Measurements from ENCODE around the gene SCAF4.

The SCAF4 gene

DNA sequence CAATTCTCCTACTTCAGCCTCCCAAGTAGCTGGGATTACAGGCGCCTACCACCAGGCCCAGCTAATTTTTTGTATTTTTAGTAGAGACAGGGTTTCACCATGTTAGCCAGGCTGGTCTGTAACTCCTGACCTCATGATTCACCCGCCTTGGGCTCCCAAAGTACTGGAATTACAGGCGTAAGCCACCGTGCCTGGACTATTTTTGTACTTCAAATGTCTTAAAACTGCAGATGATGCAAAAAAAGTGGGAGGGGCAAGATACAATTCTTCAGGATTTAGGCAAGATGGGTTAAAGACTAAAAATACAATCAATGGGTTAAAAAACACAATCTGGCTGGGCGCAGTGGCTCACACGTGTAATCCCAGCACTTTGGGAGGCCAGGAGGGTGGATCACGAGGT is 4.7 kb downstream of the SCAF4 start:
- in situ Hi-C loops (cut with MboI; ENCODE audit: low sequenced_read_pairs, unreplicated experiment): no loop called here
- TF ChIP-seq, protein P1, sequence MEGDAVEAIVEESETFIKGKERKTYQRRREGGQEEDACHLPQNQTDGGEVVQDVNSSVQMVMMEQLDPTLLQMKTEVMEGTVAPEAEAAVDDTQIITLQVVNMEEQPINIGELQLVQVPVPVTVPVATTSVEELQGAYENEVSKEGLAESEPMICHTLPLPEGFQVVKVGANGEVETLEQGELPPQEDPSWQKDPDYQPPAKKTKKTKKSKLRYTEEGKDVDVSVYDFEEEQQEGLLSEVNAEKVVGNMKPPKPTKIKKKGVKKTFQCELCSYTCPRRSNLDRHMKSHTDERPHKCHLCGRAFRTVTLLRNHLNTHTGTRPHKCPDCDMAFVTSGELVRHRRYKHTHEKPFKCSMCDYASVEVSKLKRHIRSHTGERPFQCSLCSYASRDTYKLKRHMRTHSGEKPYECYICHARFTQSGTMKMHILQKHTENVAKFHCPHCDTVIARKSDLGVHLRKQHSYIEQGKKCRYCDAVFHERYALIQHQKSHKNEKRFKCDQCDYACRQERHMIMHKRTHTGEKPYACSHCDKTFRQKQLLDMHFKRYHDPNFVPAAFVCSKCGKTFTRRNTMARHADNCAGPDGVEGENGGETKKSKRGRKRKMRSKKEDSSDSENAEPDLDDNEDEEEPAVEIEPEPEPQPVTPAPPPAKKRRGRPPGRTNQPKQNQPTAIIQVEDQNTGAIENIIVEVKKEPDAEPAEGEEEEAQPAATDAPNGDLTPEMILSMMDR (IDR thresholded peaks at IDR 0.05; ENCODE audit: borderline replicate concordance, control extremely low read depth, extremely low read depth, insufficient read depth, missing control alignments): no peak
- no peak for DNase-seq (ENCODE audit: low spot score)

DNA sequence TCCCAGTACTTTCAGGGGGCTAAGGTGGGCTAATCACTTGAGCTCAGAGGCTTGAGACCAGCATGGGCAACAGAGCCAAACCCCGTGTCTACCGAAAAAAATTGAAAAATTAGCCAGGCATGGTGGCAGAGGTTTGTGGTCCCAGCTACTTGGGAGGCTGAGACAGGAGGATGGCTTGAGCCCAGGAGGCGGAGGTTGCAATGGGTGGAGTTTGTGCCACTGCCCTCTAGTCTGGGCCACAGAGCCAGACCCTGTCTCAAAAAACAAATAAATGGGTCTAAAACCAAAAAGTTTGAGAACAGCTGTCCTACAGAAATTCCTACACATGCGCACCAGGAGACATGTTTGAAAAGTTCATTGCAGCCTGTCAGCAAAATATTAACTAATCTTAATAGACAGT is 5.5 kb downstream of the SCAF4 start:
- DNase-seq (ENCODE audit: low spot score): no peak
- in situ Hi-C loops (cut with MboI; ENCODE audit: low sequenced_read_pairs, unreplicated experiment): no loop called here
- TF ChIP-seq, protein P1 (IDR thresholded peaks at IDR 0.05; ENCODE audit: borderline replicate concordance, control extremely low read depth, extremely low read depth, insufficient read depth, missing control alignments): no peak

DNA sequence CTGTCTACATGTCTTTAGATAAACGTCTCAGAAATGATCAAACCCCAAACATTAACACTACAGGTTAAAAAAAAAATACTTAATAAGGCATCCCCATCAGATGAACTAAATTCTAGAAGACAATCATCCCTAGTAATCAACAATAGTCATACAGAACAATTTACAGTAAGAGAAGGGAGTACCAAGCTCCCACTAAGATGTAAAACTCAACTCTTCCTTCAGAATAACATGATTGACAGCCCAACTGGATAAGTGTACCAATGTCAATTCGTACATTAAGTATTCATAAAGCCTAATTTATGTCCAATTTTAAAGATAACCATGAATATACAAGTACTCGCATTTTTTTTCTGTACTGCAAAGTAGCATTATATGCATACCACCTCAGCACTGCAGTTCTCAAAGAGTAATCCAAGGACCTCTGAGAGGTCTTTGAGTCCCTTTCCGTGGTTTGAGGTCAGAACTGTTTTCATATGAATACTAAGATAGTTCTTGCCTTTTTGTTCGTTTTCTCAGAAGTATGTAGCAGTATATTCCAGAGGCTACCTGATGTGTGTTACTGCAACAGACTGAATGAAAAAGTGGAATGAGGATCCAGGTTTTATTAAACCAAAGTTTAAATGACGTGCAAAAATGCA is 6.6 kb downstream of the SCAF4 start:
- TF ChIP-seq, protein P1 (IDR thresholded peaks at IDR 0.05; ENCODE audit: borderline replicate concordance, control extremely low read depth, extremely low read depth, insufficient read depth, missing control alignments): no peak
- DNase-seq (ENCODE audit: low spot score): no peak
- in situ Hi-C loops (cut with MboI; ENCODE audit: low sequenced_read_pairs, unreplicated experiment): no loop called here

DNA sequence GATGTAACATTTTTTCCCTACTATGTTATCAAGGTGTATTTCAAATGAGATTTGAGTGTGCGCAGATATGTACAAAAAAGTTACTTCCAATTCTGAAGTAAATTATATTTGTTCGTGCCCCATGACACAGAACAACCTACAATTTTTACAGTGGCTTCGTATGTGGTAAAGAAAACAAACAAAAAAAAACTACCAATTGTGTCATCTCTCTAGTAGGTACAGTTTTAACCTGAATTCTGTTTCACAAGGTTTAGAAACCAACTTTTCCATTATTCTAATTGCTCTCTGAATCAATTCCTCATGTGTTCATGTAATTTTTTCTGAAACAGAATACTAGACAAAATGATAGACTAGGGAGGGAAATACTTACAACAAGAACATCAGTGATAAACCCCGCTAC is 7.4 kb downstream of the SCAF4 start:
- TF ChIP-seq, protein P1 (IDR thresholded peaks at IDR 0.05; ENCODE audit: borderline replicate concordance, control extremely low read depth, extremely low read depth, insufficient read depth, missing control alignments): no peak
- in situ Hi-C loops (cut with MboI; ENCODE audit: low sequenced_read_pairs, unreplicated experiment): no loop called here
- DNase-seq (ENCODE audit: low spot score): no peak

DNA sequence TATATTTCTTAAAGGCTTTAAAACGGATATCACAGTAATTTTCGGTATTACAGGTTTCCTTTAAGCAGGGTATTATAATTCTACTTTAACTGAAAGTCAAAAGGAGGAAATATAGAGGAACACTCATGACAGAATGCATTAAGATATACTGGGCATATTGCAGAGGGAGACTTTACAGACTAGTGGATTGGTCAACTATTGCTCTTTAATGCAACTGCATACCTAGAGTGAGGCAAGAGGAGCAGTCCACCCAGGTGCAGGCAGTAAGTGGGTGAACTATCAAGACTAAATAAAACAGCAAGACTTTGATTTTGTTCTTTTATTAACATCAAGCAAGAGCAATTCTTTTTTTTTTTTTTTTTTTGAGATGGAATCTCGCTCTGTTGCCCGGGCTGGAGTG is 10.5 kb downstream of the SCAF4 start:
- in situ Hi-C loops (cut with MboI; ENCODE audit: low sequenced_read_pairs, unreplicated experiment): no loop called here

DNA sequence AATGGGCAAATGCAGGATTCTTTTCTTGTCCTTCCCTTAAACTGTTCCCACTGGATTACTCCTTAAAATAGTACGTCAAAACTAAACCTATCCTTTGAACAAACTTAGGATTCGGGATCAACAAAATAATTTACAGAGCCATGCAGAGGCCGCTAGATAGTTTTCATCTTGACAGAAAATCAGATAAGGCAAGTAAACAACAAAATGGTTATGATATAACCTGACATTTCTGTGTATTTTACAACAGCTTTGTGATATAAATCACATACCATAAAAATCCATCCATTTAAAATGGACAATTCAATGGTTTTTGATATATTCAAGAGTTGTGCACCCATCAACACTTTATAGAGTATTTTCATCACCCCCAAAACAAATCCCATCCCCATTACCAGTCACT is 11.2 kb downstream of the SCAF4 start:
- no peak for DNase-seq (ENCODE audit: low spot score)
- TF ChIP-seq, protein P1 (IDR thresholded peaks at IDR 0.05; ENCODE audit: borderline replicate concordance, control extremely low read depth, extremely low read depth, insufficient read depth, missing control alignments): no peak
- in situ Hi-C loops (cut with MboI; ENCODE audit: low sequenced_read_pairs, unreplicated experiment): no loop called here

More for the DNA sequence above, 10.5 kb downstream of the SCAF4 start:
- TF ChIP-seq, protein P1 (IDR thresholded peaks at IDR 0.05; ENCODE audit: borderline replicate concordance, control extremely low read depth, extremely low read depth, insufficient read depth, missing control alignments): no peak
- no peak for DNase-seq (ENCODE audit: low spot score)
